PC-3 (cell line): ENCODE data around the gene ZFP69B. TPM values are rescaled to one million over a fixed set of nuclear protein-coding genes. Genes with fewer than 3 reads are reported as not detected.

Experiments used
- ATAC-seq: fragments of 200-7000 bp; cut with Tn5 transposase; 2 replicates; pipeline ENCODE4 v1.9.1; 2020; ENCODE audit warnings: mild to moderate bottlenecking, moderate library complexity
- BruUV-seq: library from RNA; stranded (reverse); fragments of 400-500 nt; replicated peaks from 2 replicates; lab custom pipeline; 2021; lab: Mats Ljungman, UMichigan
- CTCF ChIA-PET: fragments of 300-600 bp; sonication (Branson Sonifier 250); formaldehyde crosslinking; loops from one replicate; lab custom pipeline; 2022; ENCODE audit warnings: antibody characterized with exemption; lab: Charles Lee
- POLR2A ChIA-PET: fragments of 300-600 bp; sonication (Branson Sonifier 250); formaldehyde crosslinking; loops from one replicate; lab custom pipeline; 2022; ENCODE audit warnings: antibody characterized with exemption; ENCODE audit not compliant: unreplicated experiment; lab: Charles Lee
- DNase-seq: peaks from one replicate; pipeline ENCODE4 v3.0.0-alpha.2; 2015
- H2AFZ ChIP-seq: fragments of 300-600 bp; sonication (generic); 2 replicates; pipeline ENCODE4 v1.6.0; 2016; ENCODE audit warnings: antibody characterized with exemption, low read length
- H3F3A ChIP-seq: fragments of 300-600 bp; sonication (generic); one replicate; pipeline ENCODE4 v1.6.0; 2017; ENCODE audit warnings: antibody characterized with exemption, low read length, control low read depth, mild to moderate bottlenecking; ENCODE audit not compliant: unreplicated experiment
- H3K27ac ChIP-seq: fragments of 300-600 bp; sonication (generic); 2 replicates; pipeline ENCODE4 v1.5.1; 2016; ENCODE audit warnings: mild to moderate bottlenecking, low read length
- H3K27me3 ChIP-seq: fragments of 300-600 bp; sonication (generic); 2 replicates; pipeline ENCODE4 v1.6.1; 2016; ENCODE audit warnings: low read length, mixed read lengths
- H3K36me3 ChIP-seq: fragments of 300-600 bp; sonication (generic); 2 replicates; pipeline ENCODE4 v1.6.1; 2016; ENCODE audit warnings: low read depth, mixed run types, low read length, mixed read lengths
- H3K4me1 ChIP-seq: fragments of 300-600 bp; sonication (generic); 2 replicates; pipeline ENCODE4 v1.5.1; 2016; ENCODE audit warnings: low read length; ENCODE audit not compliant: insufficient read depth
- H3K4me2 ChIP-seq: fragments of 300-600 bp; sonication (generic); 2 replicates; pipeline ENCODE4 v1.6.0; 2016; ENCODE audit warnings: low read length
- H3K4me3 ChIP-seq: fragments of 300-600 bp; sonication (generic); 2 replicates; pipeline ENCODE4 v1.5.1; 2016; ENCODE audit warnings: mild to moderate bottlenecking, low read length, mixed read lengths
- H3K79me2 ChIP-seq: fragments of 300-600 bp; sonication (generic); 2 replicates; pipeline ENCODE4 v1.6.1; 2017; ENCODE audit warnings: low read length, mixed read lengths
- H3K9ac ChIP-seq: fragments of 300-600 bp; sonication (generic); 2 replicates; pipeline ENCODE4 v1.6.0; 2016; ENCODE audit warnings: mild to moderate bottlenecking, low read length
- H3K9me2 ChIP-seq: fragments of 300-600 bp; sonication (generic); replicated peaks from 2 replicates; pipeline ENCODE4 v1.6.1; 2016; ENCODE audit warnings: mixed run types, low read length, mixed read lengths
- H3K9me3 ChIP-seq: fragments of 300-600 bp; sonication (generic); 2 replicates; pipeline ENCODE4 v1.6.1; 2016; ENCODE audit warnings: low read length, mixed read lengths
- H4K20me1 ChIP-seq: fragments of 300-600 bp; sonication (generic); 2 replicates; pipeline ENCODE4 v1.6.1; 2016; ENCODE audit warnings: low read length, mixed read lengths
- CTCF ChIP-seq: fragments of 300-600 bp; sonication (generic); conservative IDR thresholded peaks from 2 replicates; pipeline ENCODE4 v1.5.1; 2017; ENCODE audit warnings: antibody characterized with exemption, low read depth, mild to moderate bottlenecking, low read length
- EZH2 ChIP-seq: fragments of 300-600 bp; sonication (generic); IDR thresholded peaks from one replicate; pipeline ENCODE4 v1.6.1; 2017; ENCODE audit warnings: antibody characterized with exemption, mild to moderate bottlenecking, low read length; ENCODE audit not compliant: unreplicated experiment
- EZH2phosphoT487 ChIP-seq: fragments of 300-600 bp; sonication (generic); IDR thresholded peaks from 2 replicates; pipeline ENCODE4 v1.6.1; 2018; ENCODE audit warnings: mild to moderate bottlenecking, antibody characterized with exemption, low read length, borderline replicate concordance
- intact Hi-C: fragments of 100-400 bp; cut with micrococcal nuclease; formaldehyde crosslinking; loops from 2 replicates; pipeline ENCODE4 v1.9.0; 2023
- total RNA-seq: library from RNA; depleted of rRNA; stranded (reverse); fragments of >200 nt; gene quantifications from 2 replicates; pipeline ENCODE4 v1.2.3, GENCODE V29; 2014

ZFP69B gene
- total RNA-seq, 1 experiment from 2014 or later, result 2.5 TPM

DNA sequence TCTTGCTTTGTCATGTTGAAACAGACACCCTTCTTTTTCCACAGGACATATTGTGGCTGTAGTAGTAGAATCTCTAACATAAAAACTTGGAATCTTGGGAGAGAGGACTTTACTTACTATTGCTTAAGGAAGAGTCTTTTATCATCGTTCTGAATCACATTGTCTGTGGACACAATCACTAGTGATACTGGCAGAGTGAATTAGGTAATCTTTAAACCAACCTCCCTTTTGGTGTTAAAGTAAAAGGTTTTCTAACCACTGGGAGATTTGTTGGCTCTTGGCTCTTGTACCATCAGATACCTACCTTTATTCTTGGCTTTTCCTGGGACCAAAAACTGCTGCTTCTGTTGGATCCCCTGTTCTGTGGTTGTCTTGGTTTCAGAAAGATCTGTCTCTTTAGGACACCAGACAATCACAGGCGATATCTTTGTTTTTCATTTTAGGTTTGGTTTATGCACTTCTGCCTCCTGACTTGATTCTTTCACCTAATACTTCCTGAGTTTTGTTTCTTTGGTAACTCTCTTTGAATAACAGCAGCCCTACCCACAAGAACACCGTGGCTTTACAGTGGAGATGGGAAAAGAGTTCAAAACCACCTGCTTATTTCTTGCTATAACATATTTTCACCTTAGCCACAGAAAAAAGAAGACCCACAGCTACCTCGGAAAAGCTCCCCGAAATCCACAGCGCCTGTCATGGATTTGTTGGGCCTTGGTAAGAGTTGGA is 36.6 kb upstream of the ZFP69B start:
- H3K27me3 ChIP-seq, result no peaks in the 10 kb centered on the region
- ATAC-seq (no peak), DNase-seq (no peak)
- H3K9me3 ChIP-seq, result no peaks in the 10 kb centered on the region
- H3K36me3 ChIP-seq, result peaks cover 61% of the 10 kb centered on the region
- H3K79me2 ChIP-seq, result no peaks in the 10 kb centered on the region
- TF ChIP-seq EZH2 (no peak), EZH2phosphoT487 (no peak), CTCF (no peak)
- no peak overlapping the region for H3K27ac ChIP-seq
- intact Hi-C loops, result no loop called here
- no peak overlapping the region for H2AFZ ChIP-seq
- H3K4me3 ChIP-seq, result no peak overlapping the region
- H3K4me1 ChIP-seq, result no peaks in the 10 kb centered on the region
- ChIA-PET CTCF (no interaction called here), POLR2A (no interaction called here)
- no peaks in the 10 kb centered on the region for H4K20me1 ChIP-seq
- H3K9ac ChIP-seq, result no peak overlapping the region
- H3K9me2 ChIP-seq, result no peaks in the 10 kb centered on the region
- no peak overlapping the region for H3K4me2 ChIP-seq
- no peaks in the 10 kb centered on the region for H3F3A ChIP-seq
- no TSS peak for BruUV-seq

DNA sequence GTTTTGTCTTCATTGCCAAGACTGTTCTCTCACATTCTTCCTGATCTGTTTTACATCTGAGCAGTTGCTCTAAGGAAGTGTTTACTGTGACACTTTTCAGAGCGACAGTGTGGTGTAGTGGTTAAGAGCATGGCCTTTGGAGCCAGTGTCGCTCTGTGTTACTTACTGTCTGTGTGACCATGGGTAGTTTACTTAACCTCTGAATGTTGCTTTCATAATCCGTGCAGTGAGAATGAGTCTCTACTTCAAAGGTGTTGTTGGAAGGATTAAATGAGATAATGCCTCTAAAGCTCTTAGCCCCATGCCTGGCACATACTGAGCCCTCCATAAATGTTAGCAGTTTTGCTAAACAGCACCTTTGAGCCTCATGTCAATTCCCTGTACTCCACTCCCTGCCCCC is 35.9 kb upstream of the ZFP69B start:
- no peaks in the 10 kb centered on the region for H3F3A ChIP-seq
- H2AFZ ChIP-seq, result no peak overlapping the region
- no peak for ATAC-seq
- no peaks in the 10 kb centered on the region for H4K20me1 ChIP-seq
- H3K27ac ChIP-seq, result no peak overlapping the region
- no peaks in the 10 kb centered on the region for H3K9me3 ChIP-seq
- peaks cover 60% of the 10 kb centered on the region for H3K36me3 ChIP-seq
- no peak overlapping the region for H3K9ac ChIP-seq
- H3K4me2 ChIP-seq, result no peak overlapping the region
- no peaks in the 10 kb centered on the region for H3K79me2 ChIP-seq
- no peak overlapping the region for H3K4me3 ChIP-seq
- ChIA-PET POLR2A (no interaction called here), CTCF (no interaction called here)
- no peaks in the 10 kb centered on the region for H3K4me1 ChIP-seq
- no peak for DNase-seq
- H3K9me2 ChIP-seq, result no peaks in the 10 kb centered on the region
- intact Hi-C loops, result no loop called here
- no TSS peak for BruUV-seq
- TF ChIP-seq EZH2 (no peak), EZH2phosphoT487 (no peak), CTCF (no peak)
- no peaks in the 10 kb centered on the region for H3K27me3 ChIP-seq

DNA sequence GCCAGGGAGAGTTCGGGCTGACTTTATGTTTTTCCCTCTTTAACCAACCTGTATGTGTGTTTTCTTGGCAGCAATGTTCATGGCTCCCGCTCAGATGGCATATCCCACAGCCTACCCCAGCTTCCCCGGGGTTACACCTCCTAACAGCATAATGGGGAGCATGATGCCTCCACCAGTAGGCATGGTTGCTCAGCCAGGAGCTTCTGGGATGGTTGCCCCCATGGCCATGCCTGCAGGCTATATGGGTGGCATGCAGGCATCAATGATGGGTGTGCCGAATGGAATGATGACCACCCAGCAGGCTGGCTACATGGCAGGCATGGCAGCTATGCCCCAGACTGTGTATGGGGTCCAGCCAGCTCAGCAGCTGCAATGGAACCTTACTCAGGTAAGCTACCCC is 33.6 kb upstream of the ZFP69B start:
- H4K20me1 ChIP-seq, result no peaks in the 10 kb centered on the region
- ATAC-seq, result no peak
- ChIA-PET CTCF (no interaction called here), POLR2A (no interaction called here)
- DNase-seq, result no peak
- no peaks in the 10 kb centered on the region for H3K9me3 ChIP-seq
- no peak overlapping the region for H3K4me2 ChIP-seq
- intact Hi-C loops, result no loop called here
- H3K9me2 ChIP-seq, result no peaks in the 10 kb centered on the region
- H3K4me1 ChIP-seq, result peaks cover 1% of the 10 kb centered on the region; the same call in 1 of the 2 replicates
- no peaks in the 10 kb centered on the region for H3F3A ChIP-seq
- BruUV-seq, result no TSS peak
- no peak overlapping the region for H3K9ac ChIP-seq
- no peaks in the 10 kb centered on the region for H3K27me3 ChIP-seq
- no peak overlapping the region for H3K4me3 ChIP-seq
- peaks cover 52% of the 10 kb centered on the region for H3K36me3 ChIP-seq
- TF ChIP-seq EZH2, result no peak
- no peak for TF ChIP-seq CTCF
- TF ChIP-seq EZH2phosphoT487, result no peak
- no peak overlapping the region for H3K27ac ChIP-seq
- H3K79me2 ChIP-seq, result no peaks in the 10 kb centered on the region
- H2AFZ ChIP-seq, result no peak overlapping the region
